ENCODE results near the gene LCN15. TPM values are rescaled to one million over a fixed set of nuclear protein-coding genes. Genes with fewer than 3 reads are reported as not detected.
"Not testable (repeated sequence)": the region's sequence is repeated elsewhere in the genome, so short reads cannot be mapped to it uniquely, and the experiment has no call there.

Gene LCN15
- total RNA-seq, 1 donor from 2014 or later: not detected

GRCh38 chr9:136795000-136795348 lies 30.7 kb upstream of the LCN15 start:
- intact Hi-C loops (cut with micrococcal nuclease): loop anchor here (5.0 kb wide), 6 partner anchors 52 to 812 kb away; partner anchors contain the start of genes ARRDC1, FBXW5, PHPT1 and TRAF2

- intact Hi-C loops (cut with micrococcal nuclease): loop anchor here (5.0 kb wide), 6 partner anchors 53 to 813 kb away; partner anchors contain the start of genes ARRDC1, FBXW5, PHPT1 and TRAF2
These were observed 30.1 kb upstream of the LCN15 start for GRCh38 chr9:136794281-136794999.

- intact Hi-C loops (cut with micrococcal nuclease): loop anchor here (5.0 kb wide), 6 partner anchors 54 to 814 kb away; partner anchors contain the start of genes ARRDC1, FBXW5, PHPT1 and TRAF2
These were observed 29.0 kb upstream of the LCN15 start for GRCh38 chr9:136793086-136793946.

- intact Hi-C loops (cut with micrococcal nuclease): loop anchor here (5.0 kb wide), 6 partner anchors 55 to 815 kb away; partner anchors contain the start of genes ARRDC1, FBXW5, PHPT1 and TRAF2
These were observed 28.2 kb upstream of the LCN15 start for GRCh38 chr9:136792321-136793085.

GRCh38 chr9:136791516-136792276 lies 27.4 kb upstream of the LCN15 start:
- intact Hi-C loops (cut with micrococcal nuclease): loop anchor here (1.0 to 5.0 kb wide), 9 partner anchors 9 to 816 kb away; partner anchors contain the start of genes ARRDC1, FBXW5, PAXX and PHPT1

- intact Hi-C loops (cut with micrococcal nuclease): loop anchor here (1.0 to 5.0 kb wide), 9 partner anchors 9 to 816 kb away; partner anchors contain the start of genes ARRDC1, FBXW5, PAXX and PHPT1
These were observed 26.6 kb upstream of the LCN15 start, which contains the start of gene TMEM141 for GRCh38 chr9:136790640-136791515. TSS of gene TMEM141 (plus strand) at chr9:136791344. CDS start at chr9:136791371, 27 bp downstream.

- intact Hi-C loops (cut with micrococcal nuclease): no loop called here
These were observed 25.2 kb upstream of the LCN15 start for GRCh38 chr9:136789523-136789937.

GRCh38 chr9:136788644-136789522 lies 24.6 kb upstream of the LCN15 start:
- intact Hi-C loops (cut with micrococcal nuclease): not testable (repeated sequence)

GRCh38 chr9:136787690-136788400 lies 23.5 kb upstream of the LCN15 start:
- intact Hi-C loops (cut with micrococcal nuclease): loop anchor here (1.0 kb wide), 1 partner anchor 247 kb away; no protein-coding TSS in a partner anchor

GRCh38 chr9:136786983-136787382 lies 22.7 kb upstream of the LCN15 start:
- intact Hi-C loops (cut with micrococcal nuclease): loop anchor here (1.0 kb wide), 1 partner anchor 248 kb away; no protein-coding TSS in a partner anchor

GRCh38 chr9:136786451-136786850 lies 22.1 kb upstream of the LCN15 start:
- intact Hi-C loops (cut with micrococcal nuclease): no loop called here

- intact Hi-C loops (cut with micrococcal nuclease): not testable (repeated sequence)
These were observed 21.4 kb upstream of the LCN15 start for GRCh38 chr9:136785565-136786355.

GRCh38 chr9:136784997-136785361 lies 20.7 kb upstream of the LCN15 start:
- intact Hi-C loops (cut with micrococcal nuclease): no loop called here

GRCh38 chr9:136784249-136784996 lies 20.1 kb upstream of the LCN15 start:
- intact Hi-C loops (cut with micrococcal nuclease): no loop called here

- intact Hi-C loops (cut with micrococcal nuclease): no loop called here
These were observed 18.1 kb upstream of the LCN15 start for GRCh38 chr9:136782452-136782851.

- intact Hi-C loops (cut with micrococcal nuclease): no loop called here
These were observed 15.5 kb upstream of the LCN15 start for GRCh38 chr9:136779808-136780207.

Measured in T-helper 2 cell treated with Interferon-gamma antibody and Interleukin-4, amounts not matched to agents 100 ng/mL and 5 ng/mL, for 36 hours (primary cell).